ENCODE measurements around the gene RRP1B. TPM values are rescaled to one million over a fixed set of nuclear protein-coding genes. Genes with fewer than 3 reads are reported as not detected.
A peak's percentile ranks its signal among the peaks of the same experiment; 100 is the strongest.

The RRP1B gene
- total RNA-seq, 1 donor from 2014 or later: 45.0 TPM

GRCh38 chr21:43734928-43735229 lies 75.5 kb downstream of the RRP1B start:
- no peaks in the 10 kb centered on the region for H3K9me3 Mint-ChIP-seq
- Histone ChIP-seq H4K20me1 (ENCODE audit: low read depth) (peaks cover under 1% of the 10 kb centered on the region), H3K4me3 (no peak overlapping the region), H3K36me3 (no peaks in the 10 kb centered on the region), H3K9ac (no peak overlapping the region), H3K27me3 (no peaks in the 10 kb centered on the region), H3K4me1 (no peaks in the 10 kb centered on the region), H3K9me3 (ENCODE audit: low read depth) (no peaks in the 10 kb centered on the region), H2AFZ (replicated peaks) (no peak overlapping the region), H3K4me2 (no peak overlapping the region), H3F3A (ENCODE audit: low read depth) (peaks cover 14% of the 10 kb centered on the region), H3K79me2 (ENCODE audit: low read depth) (peaks cover 16% of the 10 kb centered on the region), H3K27ac (no peak overlapping the region)
- H3K36me3 Mint-ChIP-seq: peaks cover 7% of the 10 kb centered on the region
- H3K4me3 Mint-ChIP-seq: no peak overlapping the region
- no peak for TF ChIP-seq CTCF (IDR thresholded peaks at IDR 0.05)
- no peak for TF ChIP-seq EZH2phosphoT487 (IDR thresholded peaks at IDR 0.05)
- no peak for TF ChIP-seq EZH2 (IDR thresholded peaks at IDR 0.05)
- H3K27me3 Mint-ChIP-seq (ENCODE audit: insufficient read depth, low read depth): peaks cover 4% of the 10 kb centered on the region
- no peak overlapping the region for H3K27ac Mint-ChIP-seq
- peaks cover 29% of the 10 kb centered on the region for H3K4me1 Mint-ChIP-seq
- DNase-seq (ENCODE audit: low spot score): no peak

GRCh38 chr21:43735236-43736091 lies 76.1 kb downstream of the RRP1B start:
- peaks cover 7% of the 10 kb centered on the region for H3K36me3 Mint-ChIP-seq
- no peaks in the 10 kb centered on the region for H3K9me3 Mint-ChIP-seq
- peaks cover 31% of the 10 kb centered on the region for H3K4me1 Mint-ChIP-seq
- H3F3A ChIP-seq (ENCODE audit: low read depth): peaks cover 14% of the 10 kb centered on the region
- H3K4me2 ChIP-seq: no peak overlapping the region
- peaks cover 10% of the 10 kb centered on the region for H3K79me2 ChIP-seq (ENCODE audit: low read depth)
- H2AFZ ChIP-seq (replicated peaks): no peak overlapping the region
- H3K9ac ChIP-seq: no peak overlapping the region
- H4K20me1 ChIP-seq (ENCODE audit: low read depth): peaks cover 7% of the 10 kb centered on the region
- H3K27me3 Mint-ChIP-seq (ENCODE audit: insufficient read depth, low read depth): peaks cover 6% of the 10 kb centered on the region
- H3K27ac Mint-ChIP-seq: no peak overlapping the region
- DNase-seq (ENCODE audit: low spot score): no peak
- TF ChIP-seq EZH2 (IDR thresholded peaks at IDR 0.05) (no peak), CTCF (IDR thresholded peaks at IDR 0.05) (no peak), EZH2phosphoT487 (IDR thresholded peaks at IDR 0.05) (no peak)
- no peaks in the 10 kb centered on the region for H3K27me3 ChIP-seq
- no peak overlapping the region for H3K4me3 Mint-ChIP-seq
- H3K9me3 ChIP-seq (ENCODE audit: low read depth): no peaks in the 10 kb centered on the region
- H3K4me1 ChIP-seq: no peaks in the 10 kb centered on the region
- no peak overlapping the region for H3K27ac ChIP-seq
- no peaks in the 10 kb centered on the region for H3K36me3 ChIP-seq
- H3K4me3 ChIP-seq: no peak overlapping the region

- DNase-seq (ENCODE audit: low spot score): no peak
- Mint-ChIP-seq H3K9me3 (no peaks in the 10 kb centered on the region), H3K4me1 (peaks cover 33% of the 10 kb centered on the region), H3K36me3 (peaks cover 7% of the 10 kb centered on the region), H3K27me3 (ENCODE audit: insufficient read depth, low read depth) (peaks cover 6% of the 10 kb centered on the region), H3K27ac (peak overlapping the region; percentile 37), H3K4me3 (peak overlapping the region; percentile 18)
- Histone ChIP-seq H3K4me1 (no peaks in the 10 kb centered on the region), H3K9me3 (ENCODE audit: low read depth) (no peaks in the 10 kb centered on the region), H3K79me2 (ENCODE audit: low read depth) (peaks cover 1% of the 10 kb centered on the region), H3K9ac (no peak overlapping the region), H4K20me1 (ENCODE audit: low read depth) (peaks cover 11% of the 10 kb centered on the region), H3F3A (ENCODE audit: low read depth) (peaks cover 19% of the 10 kb centered on the region), H3K4me2 (no peak overlapping the region), H3K27me3 (no peaks in the 10 kb centered on the region), H3K4me3 (no peak overlapping the region), H2AFZ (replicated peaks) (no peak overlapping the region), H3K36me3 (no peaks in the 10 kb centered on the region), H3K27ac (no peak overlapping the region)
- no peak for TF ChIP-seq CTCF (IDR thresholded peaks at IDR 0.05)
- TF ChIP-seq EZH2 (IDR thresholded peaks at IDR 0.05): no peak
- no peak for TF ChIP-seq EZH2phosphoT487 (IDR thresholded peaks at IDR 0.05)
Measured at GRCh38 chr21:43736224-43736883, 77.0 kb downstream of the RRP1B start.

Measured in neural progenitor cell (in vitro differentiated cells).